ENCODE measurements around the gene ARHGAP32. TPM values are rescaled to one million over a fixed set of nuclear protein-coding genes. Genes with fewer than 3 reads are reported as not detected.
"Not testable (repeated sequence)": the region's sequence is repeated elsewhere in the genome, so short reads cannot be mapped to it uniquely, and the experiment has no call there.

ARHGAP32 gene
- polyA plus RNA-seq, 1 donor from 2014 or later = 0.54 TPM

GRCh38 chr11:129157080-129157479 is 35.0 kb downstream of the ARHGAP32 start:
- H3K36me3 Mint-ChIP-seq, H3K4me1 Mint-ChIP-seq, H3K27me3 Mint-ChIP-seq, H3K27ac Mint-ChIP-seq: not testable (repeated sequence)
- H3K9me3 Mint-ChIP-seq = peaks cover 8 to 22% (median 12%) of the 10 kb centered on the region in 3 donors
- H3K4me3 Mint-ChIP-seq = peak overlapping the region in 1 of 4 donors; percentile 66

GRCh38 chr11:129155745-129156144 is 36.4 kb downstream of the ARHGAP32 start:
- no peak overlapping the region for H3K4me3 Mint-ChIP-seq
- H3K4me1 Mint-ChIP-seq = no peaks in the 10 kb centered on the region
- no peaks in the 10 kb centered on the region for H3K36me3 Mint-ChIP-seq
- peaks cover 11 to 28% (median 18%) of the 10 kb centered on the region in 3 donors for H3K9me3 Mint-ChIP-seq
- H3K27ac Mint-ChIP-seq = no peak overlapping the region
- peaks cover 1% of the 10 kb centered on the region for H3K27me3 Mint-ChIP-seq

GRCh38 chr11:129148487-129148886 is 43.6 kb downstream of the ARHGAP32 start:
- Mint-ChIP-seq H3K9me3 (peaks cover 4 to 13% (median 13%) of the 10 kb centered on the region in 3 donors), H3K36me3 (peaks cover 3% of the 10 kb centered on the region), H3K4me1 (no peaks in the 10 kb centered on the region), H3K4me3 (no peak overlapping the region), H3K27me3 (peaks cover 1% of the 10 kb centered on the region), H3K27ac (peak overlapping the region in 1 of 3 donors; percentile 9)

- peaks cover 1 to 5% (median 3%) of the 10 kb centered on the region in 3 donors for H3K9me3 Mint-ChIP-seq
- H3K36me3 Mint-ChIP-seq = peaks cover 3% of the 10 kb centered on the region
- H3K4me1 Mint-ChIP-seq = no peaks in the 10 kb centered on the region
- H3K27ac Mint-ChIP-seq = no peak overlapping the region
- no peak overlapping the region for H3K4me3 Mint-ChIP-seq
- peaks cover 1% of the 10 kb centered on the region for H3K27me3 Mint-ChIP-seq
Observed at GRCh38 chr11:129146191-129146590, 45.9 kb downstream of the ARHGAP32 start.

- H3K4me3 Mint-ChIP-seq = no peak overlapping the region
- peaks cover 0 to 5% (median 2%) of the 10 kb centered on the region in 3 donors for H3K9me3 Mint-ChIP-seq
Observed at GRCh38 chr11:129145276-129145675, 46.8 kb downstream of the ARHGAP32 start.

GRCh38 chr11:129144256-129144655 is 47.9 kb downstream of the ARHGAP32 start:
- H3K27me3 Mint-ChIP-seq = no peaks in the 10 kb centered on the region
- no peak overlapping the region for H3K27ac Mint-ChIP-seq
- H3K9me3 Mint-ChIP-seq = peaks cover 2 to 5% (median 4%) of the 10 kb centered on the region in 3 donors
- H3K36me3 Mint-ChIP-seq = no peaks in the 10 kb centered on the region
- H3K4me1 Mint-ChIP-seq = no peaks in the 10 kb centered on the region
- H3K4me3 Mint-ChIP-seq = no peak overlapping the region

More at GRCh38 chr11:129145276-129145675, 46.8 kb downstream of the ARHGAP32 start:
- Mint-ChIP-seq H3K4me1 (no peaks in the 10 kb centered on the region), H3K36me3 (no peaks in the 10 kb centered on the region), H3K27ac (no peak overlapping the region), H3K27me3 (no peaks in the 10 kb centered on the region)

- Mint-ChIP-seq H3K4me3 (no peak overlapping the region), H3K27ac (no peak overlapping the region), H3K4me1 (no peaks in the 10 kb centered on the region), H3K9me3 (peaks cover 2 to 5% (median 4%) of the 10 kb centered on the region in 3 donors), H3K36me3 (no peaks in the 10 kb centered on the region), H3K27me3 (no peaks in the 10 kb centered on the region)
Observed at GRCh38 chr11:129143335-129143734, 48.8 kb downstream of the ARHGAP32 start.

GRCh38 chr11:129141748-129142523 is 50.2 kb downstream of the ARHGAP32 start:
- Mint-ChIP-seq H3K4me1 (no peaks in the 10 kb centered on the region), H3K27ac (no peak overlapping the region), H3K27me3 (no peaks in the 10 kb centered on the region), H3K4me3 (no peak overlapping the region), H3K36me3 (no peaks in the 10 kb centered on the region), H3K9me3 (peaks cover 2 to 5% (median 4%) of the 10 kb centered on the region in 3 donors)

GRCh38 chr11:129131316-129131715 is 60.8 kb downstream of the ARHGAP32 start:
- no peak overlapping the region for H3K27ac Mint-ChIP-seq
- no peaks in the 10 kb centered on the region for H3K4me1 Mint-ChIP-seq
- H3K27me3 Mint-ChIP-seq = no peaks in the 10 kb centered on the region
- peaks cover 0 to 5% (median 0%) of the 10 kb centered on the region in 3 donors for H3K9me3 Mint-ChIP-seq
- H3K4me3 Mint-ChIP-seq = no peak overlapping the region
- no peaks in the 10 kb centered on the region for H3K36me3 Mint-ChIP-seq

- not testable (repeated sequence) for H3K27ac Mint-ChIP-seq, H3K4me1 Mint-ChIP-seq, H3K9me3 Mint-ChIP-seq, H3K36me3 Mint-ChIP-seq, H3K27me3 Mint-ChIP-seq, H3K4me3 Mint-ChIP-seq
Observed at GRCh38 chr11:129128881-129129620, 63.1 kb downstream of the ARHGAP32 start.

GRCh38 chr11:129119036-129119435 is 73.1 kb downstream of the ARHGAP32 start:
- H3K4me3 Mint-ChIP-seq = no peak overlapping the region
- no peak overlapping the region for H3K27ac Mint-ChIP-seq
- H3K27me3 Mint-ChIP-seq = no peaks in the 10 kb centered on the region
- no peaks in the 10 kb centered on the region for H3K9me3 Mint-ChIP-seq
- no peaks in the 10 kb centered on the region for H3K36me3 Mint-ChIP-seq
- no peaks in the 10 kb centered on the region for H3K4me1 Mint-ChIP-seq

GRCh38 chr11:129117595-129118350 is 74.4 kb downstream of the ARHGAP32 start:
- Mint-ChIP-seq H3K4me3 (no peak overlapping the region), H3K27ac (no peak overlapping the region), H3K36me3 (no peaks in the 10 kb centered on the region), H3K9me3 (no peaks in the 10 kb centered on the region), H3K27me3 (no peaks in the 10 kb centered on the region), H3K4me1 (no peaks in the 10 kb centered on the region)

GRCh38 chr11:129115652-129116586 is 76.2 kb downstream of the ARHGAP32 start:
- Mint-ChIP-seq H3K27me3 (no peaks in the 10 kb centered on the region), H3K36me3 (peaks cover under 1% of the 10 kb centered on the region), H3K4me3 (no peak overlapping the region), H3K9me3 (no peaks in the 10 kb centered on the region), H3K27ac (no peak overlapping the region), H3K4me1 (no peaks in the 10 kb centered on the region)

GRCh38 chr11:129109701-129110100 is 82.4 kb downstream of the ARHGAP32 start:
- H3K9me3 Mint-ChIP-seq = peaks cover 0 to 15% (median 9%) of the 10 kb centered on the region in 3 donors
- H3K27me3 Mint-ChIP-seq = no peaks in the 10 kb centered on the region
- H3K4me3 Mint-ChIP-seq = no peak overlapping the region
- H3K36me3 Mint-ChIP-seq = peaks cover 3% of the 10 kb centered on the region
- H3K27ac Mint-ChIP-seq = no peak overlapping the region
- H3K4me1 Mint-ChIP-seq = no peaks in the 10 kb centered on the region
